ENCODE data around the gene SLC25A25.
"Not testable (repeated sequence)": the region's sequence is repeated elsewhere in the genome, so short reads cannot be mapped to it uniquely, and the experiment has no call there.

Gene SLC25A25

DNA sequence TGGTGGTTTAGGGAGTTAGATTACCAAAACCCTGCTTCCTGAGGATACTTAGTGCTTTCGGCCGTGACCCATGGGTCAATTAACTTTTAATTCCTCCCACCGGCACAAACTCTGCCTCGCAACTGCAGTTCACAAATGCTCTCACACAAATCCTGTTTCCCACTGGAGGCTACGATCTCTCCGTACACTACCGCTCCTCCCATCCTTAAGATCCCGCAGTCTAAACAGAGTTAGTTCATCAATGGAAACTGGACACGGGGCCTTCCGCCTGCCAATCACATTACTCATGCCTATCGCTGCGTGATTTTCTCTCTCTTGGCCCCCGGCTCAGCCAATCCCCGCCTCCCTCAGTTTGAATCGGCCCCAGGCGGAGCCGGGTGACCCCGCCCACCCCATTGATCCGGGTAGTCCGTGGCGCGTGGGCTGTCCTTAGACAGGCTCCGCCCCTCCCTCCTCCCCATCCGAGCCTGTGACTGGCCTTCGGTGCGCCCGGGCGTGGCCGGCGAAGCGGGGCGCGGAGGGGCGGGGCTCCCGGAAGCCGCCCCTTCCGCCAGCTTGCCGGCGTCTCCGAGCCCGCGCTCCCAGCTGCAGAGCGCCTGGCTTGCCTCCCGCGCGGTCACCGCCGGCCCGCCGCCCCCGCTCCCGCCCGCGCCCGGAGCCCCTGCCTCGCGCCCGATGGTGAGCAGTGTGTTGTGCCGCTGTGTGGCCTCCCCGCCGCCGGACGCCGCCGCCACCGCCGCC lies at the start of gene SLC25A25:
Gene SLC25A25, plus strand, starts transcription at position 588 of the 741 bp plus-strand sequence. Its CDS starts 88 bp downstream, at position 676.
- no peak for FAIRE-seq

DNA sequence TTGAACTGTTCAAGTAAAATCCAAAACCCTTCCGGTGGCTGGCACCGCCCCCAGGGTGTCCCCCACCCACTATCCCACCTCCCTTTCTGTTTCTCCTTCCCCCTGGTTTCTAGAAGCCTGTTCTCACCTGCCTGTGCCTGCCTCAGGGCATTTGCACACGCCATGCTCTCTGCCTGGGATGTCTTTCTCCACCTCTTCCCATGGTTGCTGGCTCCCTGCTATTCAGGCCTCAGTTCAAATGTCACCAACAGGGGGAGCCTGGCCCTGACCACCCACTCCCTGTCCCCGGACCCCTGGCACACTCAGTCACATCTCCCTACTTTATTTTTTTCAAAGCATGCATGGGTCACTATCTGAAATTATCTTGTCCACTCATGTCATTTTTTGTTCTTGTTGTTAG lies 47.3 kb upstream of the SLC25A25 start:
- no peak for FAIRE-seq

DNA sequence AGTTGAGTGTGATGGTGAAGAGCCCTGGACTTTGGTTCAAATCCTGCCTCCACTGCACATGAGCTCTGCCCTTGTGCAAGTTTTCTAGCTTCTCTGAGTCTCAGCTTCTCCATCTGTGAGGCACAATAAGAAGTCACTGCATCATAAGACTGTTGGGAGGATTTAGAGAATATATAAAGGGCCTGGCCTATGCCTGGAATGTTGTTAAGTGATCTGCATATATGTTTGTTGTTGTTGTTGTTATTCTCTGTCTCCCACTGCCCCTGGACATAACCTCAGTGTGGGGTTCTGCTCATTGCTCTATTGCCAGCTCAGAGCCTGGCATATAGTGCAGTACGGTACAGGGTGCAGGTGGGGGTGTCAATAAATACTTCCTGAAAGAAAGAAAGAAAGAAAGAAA lies 46.9 kb upstream of the SLC25A25 start:
- FAIRE-seq: no peak

GRCh38 chr9:128022886-128023285 lies 45.1 kb upstream of the SLC25A25 start:
- FAIRE-seq: no peak

- FAIRE-seq: not testable (repeated sequence)
Measured at GRCh38 chr9:128023671-128024070, 44.4 kb upstream of the SLC25A25 start.

DNA sequence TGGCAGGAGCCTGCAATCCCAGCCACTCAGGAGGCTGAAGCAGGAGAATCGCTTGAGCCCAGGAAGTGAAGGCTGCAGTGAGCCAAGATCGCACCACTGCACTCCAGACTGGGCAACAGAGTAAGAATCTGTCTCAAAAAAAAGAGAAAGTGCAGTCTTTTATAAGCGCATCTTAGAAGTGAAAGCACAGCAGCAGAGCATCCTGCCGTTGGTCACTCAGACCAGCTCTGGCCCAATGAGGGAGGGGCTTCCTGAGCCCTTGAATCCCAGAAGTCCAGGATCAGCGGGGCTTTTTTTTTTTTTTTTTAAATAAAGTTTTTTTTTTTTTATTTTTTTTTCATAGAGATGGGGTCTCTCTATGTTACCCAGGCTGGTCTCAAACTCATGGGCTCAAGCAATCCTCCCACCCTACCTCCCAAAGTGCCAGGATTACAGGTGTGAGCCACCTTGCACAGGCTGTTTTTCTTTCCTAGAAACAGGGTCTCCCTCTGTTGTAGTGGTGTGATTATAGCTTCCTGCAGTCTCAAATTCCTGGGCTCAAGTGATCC lies 43.2 kb upstream of the SLC25A25 start:
- no peak for FAIRE-seq

- FAIRE-seq: no peak
Measured at GRCh38 chr9:128025736-128026135, 42.3 kb upstream of the SLC25A25 start.

- FAIRE-seq: no peak
Measured at GRCh38 chr9:128026255-128026772, 41.7 kb upstream of the SLC25A25 start.

DNA sequence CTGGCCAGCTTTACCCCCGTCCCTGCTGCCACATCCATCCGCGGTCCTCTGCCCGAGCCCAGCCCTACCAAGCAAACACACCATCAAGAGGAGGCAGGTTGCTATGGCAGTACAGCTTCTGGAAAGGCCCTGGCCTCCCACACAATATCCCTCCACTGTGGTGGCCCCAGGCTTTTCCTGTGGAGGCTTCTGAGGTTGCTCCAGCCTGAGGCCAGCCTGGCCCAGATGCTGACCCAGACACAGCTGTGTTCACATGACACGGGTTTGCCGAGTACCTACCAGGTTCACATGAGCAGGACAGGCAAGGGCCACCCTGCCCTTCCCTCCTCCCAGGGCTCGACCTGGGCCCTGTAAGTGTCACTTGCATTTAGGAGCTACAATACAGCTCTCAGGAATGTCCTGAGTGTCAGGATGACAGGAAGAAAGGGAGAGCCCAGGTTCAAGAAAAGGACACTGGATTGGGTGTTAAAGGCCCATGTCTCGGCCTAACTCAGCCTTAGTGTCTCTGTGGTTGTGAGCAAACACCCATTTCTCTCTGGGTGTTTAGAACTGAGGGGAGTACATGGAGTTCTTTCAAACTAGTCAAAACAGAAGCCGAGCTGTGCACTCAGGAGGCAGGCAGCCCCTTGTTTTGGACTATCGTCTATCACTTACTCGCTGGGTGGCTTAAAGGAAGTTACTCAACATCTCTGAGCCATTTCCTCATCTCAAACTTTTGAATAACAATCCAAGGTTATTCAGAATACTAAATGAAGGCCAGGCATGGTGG lies 41.1 kb upstream of the SLC25A25 start:
- FAIRE-seq: no peak

DNA sequence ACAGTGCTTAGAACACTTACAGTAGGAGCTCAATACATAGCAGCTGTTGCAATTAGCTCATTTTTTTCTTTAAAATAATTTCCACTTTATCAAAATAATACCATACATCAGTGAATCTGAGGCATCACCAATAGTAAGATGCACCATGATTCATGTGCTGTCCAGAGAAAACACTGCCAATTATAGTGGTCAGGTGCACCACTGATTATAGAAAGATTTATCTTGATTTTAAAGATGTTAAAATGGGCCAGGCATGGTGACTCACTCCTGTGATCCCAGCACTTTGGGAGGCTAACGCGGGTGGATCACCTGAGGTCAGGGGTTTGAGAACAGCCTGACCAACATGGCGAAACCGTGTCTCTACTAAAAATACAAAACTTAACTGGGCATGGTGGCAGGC lies 40.3 kb upstream of the SLC25A25 start:
- FAIRE-seq: no peak

- FAIRE-seq: no peak
Measured at GRCh38 chr9:128033609-128034008, 34.4 kb upstream of the SLC25A25 start.

DNA sequence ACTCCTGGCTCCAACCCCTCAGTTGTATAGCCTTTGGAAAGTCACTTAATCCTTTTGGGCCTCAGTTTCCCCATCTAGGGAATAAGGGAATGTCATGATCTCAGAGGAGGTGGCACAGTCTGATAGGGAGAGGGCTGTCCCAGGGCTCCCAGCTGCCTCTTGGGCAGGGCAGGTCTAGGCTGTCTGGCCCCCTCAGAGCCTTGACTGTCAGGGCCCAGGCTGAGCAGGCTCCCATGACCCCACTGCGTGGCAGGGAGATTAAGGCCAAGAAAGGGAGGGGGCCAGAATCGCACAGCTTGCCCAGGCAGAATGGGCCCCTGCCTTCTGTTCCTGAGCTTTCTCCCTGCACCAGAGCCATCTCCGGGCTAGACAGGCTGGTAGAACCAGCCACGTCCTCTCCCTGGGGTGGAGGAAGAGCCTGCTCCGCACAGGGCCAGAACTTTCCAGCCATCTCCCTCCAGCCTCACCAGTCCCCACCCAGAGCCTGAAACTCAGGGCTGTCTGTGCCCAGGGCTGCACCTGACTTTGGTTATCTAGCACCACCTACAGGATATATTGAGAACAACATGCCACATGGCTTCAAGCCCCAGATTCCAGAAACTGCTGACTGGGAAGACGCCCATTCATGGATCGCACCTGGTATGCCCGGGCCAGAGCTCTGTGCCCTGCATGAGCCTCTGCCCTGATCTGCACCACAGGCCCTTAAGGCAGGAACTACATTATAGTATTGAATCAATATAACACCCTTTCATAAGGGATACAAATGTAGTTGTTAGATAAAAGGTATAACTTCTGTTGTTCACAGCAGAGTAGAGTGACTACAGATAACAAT lies 33.0 kb upstream of the SLC25A25 start:
- no peak for FAIRE-seq

GRCh38 chr9:128036522-128036921 lies 31.5 kb upstream of the SLC25A25 start:
- FAIRE-seq: not testable (repeated sequence)

- FAIRE-seq: not testable (repeated sequence)
Measured at GRCh38 chr9:128040783-128041182, 27.2 kb upstream of the SLC25A25 start.

DNA sequence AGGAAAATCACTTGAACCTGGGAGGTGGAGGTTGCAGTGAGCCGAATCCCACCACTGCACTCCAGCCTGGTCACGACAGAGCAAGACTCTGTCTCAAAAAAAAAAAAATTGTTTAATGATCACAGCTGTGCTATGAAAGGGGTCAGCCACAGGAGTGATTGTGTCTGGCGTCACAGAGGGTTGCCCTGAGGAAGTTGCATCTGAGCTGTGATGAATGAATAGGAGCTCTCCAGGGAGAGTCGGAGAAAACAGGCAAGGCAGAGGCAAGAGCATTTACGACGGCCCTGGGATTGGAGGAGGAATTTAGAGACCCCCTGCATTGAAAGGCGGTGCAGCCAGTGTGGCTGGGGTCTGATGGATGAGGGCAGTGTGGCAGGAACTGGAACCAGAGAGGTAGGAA lies 26.0 kb upstream of the SLC25A25 start:
- FAIRE-seq: no peak

- no peak for FAIRE-seq
Measured at GRCh38 chr9:128043467-128043868, 24.6 kb upstream of the SLC25A25 start.

GRCh38 chr9:128045409-128045808 lies 22.6 kb upstream of the SLC25A25 start:
- not testable (repeated sequence) for FAIRE-seq

DNA sequence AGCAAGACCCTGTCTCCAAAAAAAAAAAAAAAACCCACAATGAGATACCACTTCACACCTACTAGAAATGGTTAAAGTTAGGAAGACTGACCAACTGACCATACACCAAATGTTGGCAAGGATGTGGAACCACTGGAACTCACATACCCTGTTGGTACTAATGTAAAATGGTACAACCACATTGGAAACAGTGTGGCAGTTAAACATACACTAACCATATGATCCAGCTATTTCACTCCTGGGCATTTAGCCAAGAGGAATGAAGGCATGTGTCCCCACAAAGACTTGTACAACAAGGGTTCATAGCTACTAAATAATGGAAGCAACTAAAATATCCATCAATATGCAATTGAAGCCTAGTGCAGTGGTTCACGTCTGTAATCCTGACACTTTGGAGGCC lies 22.2 kb upstream of the SLC25A25 start:
- no peak for FAIRE-seq

DNA sequence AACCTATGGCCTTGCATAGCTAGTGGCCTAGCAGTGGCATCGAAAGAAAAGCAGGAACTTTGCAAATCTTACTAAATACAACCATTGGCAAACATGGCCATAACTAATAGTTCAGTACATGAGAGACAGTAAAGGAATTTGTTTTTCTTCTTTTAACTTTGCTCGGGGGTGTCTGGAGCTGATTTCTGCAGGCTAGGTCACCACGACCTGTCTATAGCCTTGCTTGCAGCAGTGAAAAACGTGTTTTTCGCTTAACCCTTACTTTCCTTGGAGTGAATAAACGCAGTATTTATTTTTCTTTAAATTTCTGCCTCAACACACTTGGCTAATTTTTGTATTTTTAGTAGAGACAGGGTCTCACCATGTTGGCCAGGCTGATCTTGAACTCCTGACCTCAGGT lies 20.8 kb upstream of the SLC25A25 start:
- no peak for FAIRE-seq

DNA sequence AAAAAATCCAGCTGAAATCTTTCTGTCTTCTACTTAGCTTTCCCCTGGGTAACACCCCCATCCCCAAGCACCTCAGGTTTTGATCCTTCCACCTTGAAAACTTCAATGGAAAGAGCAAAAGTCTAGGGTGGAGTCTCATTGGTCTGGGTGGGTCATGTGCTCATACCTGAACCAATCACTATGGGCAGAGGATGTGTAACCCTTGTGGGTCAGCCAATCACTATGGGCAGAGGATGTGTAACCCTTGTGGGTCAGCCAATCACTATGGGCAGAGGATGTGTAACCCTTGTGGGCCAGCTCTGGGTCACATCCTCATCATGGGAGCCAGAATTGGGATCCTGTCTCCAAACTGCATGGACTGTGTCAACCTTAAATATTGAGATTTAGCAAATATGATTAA lies 19.4 kb upstream of the SLC25A25 start:
- no peak for FAIRE-seq

- FAIRE-seq: no peak
Measured at GRCh38 chr9:128049843-128050242, 18.2 kb upstream of the SLC25A25 start.

DNA sequence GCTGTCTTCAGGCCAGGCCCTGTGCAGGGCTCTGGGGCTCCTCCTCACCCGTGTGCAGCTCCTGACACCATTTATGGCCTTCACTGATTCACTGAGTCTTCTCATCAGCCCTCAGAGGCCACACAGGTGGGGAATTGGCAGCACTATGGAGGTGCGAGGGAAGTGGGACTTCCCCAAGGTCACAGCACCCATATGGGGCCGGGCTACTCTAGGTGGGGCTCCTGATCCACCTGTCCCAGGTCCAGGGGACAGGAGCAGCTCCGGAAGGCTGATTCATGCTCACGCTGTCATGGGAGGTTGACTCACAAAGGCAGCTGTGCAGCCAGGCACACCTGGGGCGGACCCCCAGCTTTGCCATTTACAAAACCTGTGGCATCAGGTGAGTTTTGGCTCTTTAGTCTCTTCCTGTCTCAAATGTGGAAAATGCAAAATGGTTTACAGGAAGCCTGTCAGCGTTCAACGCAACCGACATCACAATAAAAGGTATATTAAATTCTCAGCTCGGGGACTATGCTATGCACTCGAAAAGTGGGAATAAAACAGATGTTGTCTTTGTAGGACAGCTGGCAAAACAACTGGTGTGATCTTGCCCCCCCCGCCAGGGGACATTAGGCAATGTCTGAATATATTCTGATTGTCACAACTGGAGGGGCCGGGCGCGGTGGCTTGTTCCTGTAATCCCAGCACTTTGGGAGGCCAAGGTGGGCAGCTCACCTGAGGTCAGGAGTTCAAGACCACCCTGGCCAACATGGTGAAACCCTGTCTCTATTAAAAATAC lies 15.9 kb upstream of the SLC25A25 start:
- FAIRE-seq: no peak
